B cell (primary cell): ENCODE measurements around the gene RPS26.

Source experiments
- CTCF ChIP-seq: fragments of 200-600 bp; IDR thresholded peaks from one replicate; pipeline ENCODE4 v1.8.0; 2022; ENCODE audit warnings: antibody characterized with exemption, mild to moderate bottlenecking
- EZH2 ChIP-seq: IDR thresholded peaks from 2 replicates; pipeline ENCODE4 v1.6.1; 2012; ENCODE audit warnings: borderline replicate concordance, low read depth, mild to moderate bottlenecking, moderate library complexity, low read length; ENCODE audit not compliant: insufficient read depth, poor library complexity, severe bottlenecking

GRCh38 chr12:56001487-56002100, 40.1 kb upstream of the RPS26 start:
- no peak for TF ChIP-seq CTCF
- TF ChIP-seq EZH2 = no peak
